Measurements from ENCODE around the gene LIAS.

DNA sequence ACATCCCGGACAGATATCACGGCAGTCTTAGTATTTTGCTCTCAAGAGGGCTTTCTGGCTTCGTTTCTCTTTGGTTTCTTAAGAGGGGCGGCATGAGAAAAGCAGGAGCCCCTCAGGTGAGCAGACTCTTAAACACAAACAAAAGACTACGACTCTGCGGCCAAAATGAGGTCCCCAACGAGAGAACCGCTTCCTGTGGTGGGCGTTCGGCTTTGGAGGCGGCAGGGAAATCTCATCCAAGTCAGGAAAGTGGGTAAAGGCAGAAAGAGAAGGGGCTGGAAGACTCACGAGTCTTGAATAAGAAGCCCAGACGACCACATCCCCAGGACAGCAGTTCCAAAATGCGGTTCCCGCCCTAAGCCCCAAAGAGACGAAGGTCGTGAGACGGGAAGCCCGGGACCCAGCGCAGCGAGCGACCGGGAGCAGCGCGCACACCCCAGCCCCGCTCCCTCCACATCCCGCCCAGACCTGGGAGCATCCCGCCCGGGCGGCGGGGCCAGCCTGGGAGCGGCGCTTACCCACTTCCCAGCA, 68.0 kb downstream of the LIAS start:
- TF ChIP-seq POLR2A (IDR thresholded peaks at IDR 0.05; ENCODE audit: low read depth, low read length) (no peak), PAX8 (IDR thresholded peaks at IDR 0.05) (no peak), NFXL1 (IDR thresholded peaks at IDR 0.05; ENCODE audit: borderline replicate concordance) (no peak), KDM1A (IDR thresholded peaks at IDR 0.05; ENCODE audit: borderline replicate concordance) (no peak), MXI1 (IDR thresholded peaks at IDR 0.05; ENCODE audit: low read depth, low read length) (no peak), NFYB (IDR thresholded peaks at IDR 0.05; ENCODE audit: insufficient read depth, low read depth, low read length) (no peak), POLR2AphosphoS5 (IDR thresholded peaks at IDR 0.05; ENCODE audit: low read length) (no peak; the same call in 1 of the 2 replicates), ZNF24 (IDR thresholded peaks at IDR 0.05) (no peak), TAF1 (IDR thresholded peaks at IDR 0.05; ENCODE audit: borderline replicate concordance, low read depth, low read length) (no peak), EP300 (IDR thresholded peaks at IDR 0.05; ENCODE audit: borderline replicate concordance in 1 of 2, control insufficient read depth in 1 of 2, low read depth in 2 of 2, low read length in 2 of 2) (no peak), EZH2 (IDR thresholded peaks at IDR 0.05; ENCODE audit: borderline replicate concordance, control insufficient read depth, low read depth, low read length) (no peak)
- TF ChIP-seq, protein P1, sequence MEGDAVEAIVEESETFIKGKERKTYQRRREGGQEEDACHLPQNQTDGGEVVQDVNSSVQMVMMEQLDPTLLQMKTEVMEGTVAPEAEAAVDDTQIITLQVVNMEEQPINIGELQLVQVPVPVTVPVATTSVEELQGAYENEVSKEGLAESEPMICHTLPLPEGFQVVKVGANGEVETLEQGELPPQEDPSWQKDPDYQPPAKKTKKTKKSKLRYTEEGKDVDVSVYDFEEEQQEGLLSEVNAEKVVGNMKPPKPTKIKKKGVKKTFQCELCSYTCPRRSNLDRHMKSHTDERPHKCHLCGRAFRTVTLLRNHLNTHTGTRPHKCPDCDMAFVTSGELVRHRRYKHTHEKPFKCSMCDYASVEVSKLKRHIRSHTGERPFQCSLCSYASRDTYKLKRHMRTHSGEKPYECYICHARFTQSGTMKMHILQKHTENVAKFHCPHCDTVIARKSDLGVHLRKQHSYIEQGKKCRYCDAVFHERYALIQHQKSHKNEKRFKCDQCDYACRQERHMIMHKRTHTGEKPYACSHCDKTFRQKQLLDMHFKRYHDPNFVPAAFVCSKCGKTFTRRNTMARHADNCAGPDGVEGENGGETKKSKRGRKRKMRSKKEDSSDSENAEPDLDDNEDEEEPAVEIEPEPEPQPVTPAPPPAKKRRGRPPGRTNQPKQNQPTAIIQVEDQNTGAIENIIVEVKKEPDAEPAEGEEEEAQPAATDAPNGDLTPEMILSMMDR (IDR thresholded peaks at IDR 0.05 in 2 of 3, conservative IDR thresholded peaks at IDR 0.05 in 1 of 3; ENCODE audit: control insufficient read depth in 2 of 3, extremely low read depth in 1 of 3, insufficient read depth in 1 of 3, low read depth in 3 of 3, low read length in 3 of 3), result no peak
- TF ChIP-seq, protein P2, sequence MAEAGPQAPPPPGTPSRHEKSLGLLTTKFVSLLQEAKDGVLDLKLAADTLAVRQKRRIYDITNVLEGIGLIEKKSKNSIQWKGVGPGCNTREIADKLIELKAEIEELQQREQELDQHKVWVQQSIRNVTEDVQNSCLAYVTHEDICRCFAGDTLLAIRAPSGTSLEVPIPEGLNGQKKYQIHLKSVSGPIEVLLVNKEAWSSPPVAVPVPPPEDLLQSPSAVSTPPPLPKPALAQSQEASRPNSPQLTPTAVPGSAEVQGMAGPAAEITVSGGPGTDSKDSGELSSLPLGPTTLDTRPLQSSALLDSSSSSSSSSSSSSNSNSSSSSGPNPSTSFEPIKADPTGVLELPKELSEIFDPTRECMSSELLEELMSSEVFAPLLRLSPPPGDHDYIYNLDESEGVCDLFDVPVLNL (IDR thresholded peaks at IDR 0.05; ENCODE audit: low read depth, low read length), result 0 out of 2 replicates have a peak, but pooled peaks have one; percentile 20
- TF ChIP-seq, protein P3, sequence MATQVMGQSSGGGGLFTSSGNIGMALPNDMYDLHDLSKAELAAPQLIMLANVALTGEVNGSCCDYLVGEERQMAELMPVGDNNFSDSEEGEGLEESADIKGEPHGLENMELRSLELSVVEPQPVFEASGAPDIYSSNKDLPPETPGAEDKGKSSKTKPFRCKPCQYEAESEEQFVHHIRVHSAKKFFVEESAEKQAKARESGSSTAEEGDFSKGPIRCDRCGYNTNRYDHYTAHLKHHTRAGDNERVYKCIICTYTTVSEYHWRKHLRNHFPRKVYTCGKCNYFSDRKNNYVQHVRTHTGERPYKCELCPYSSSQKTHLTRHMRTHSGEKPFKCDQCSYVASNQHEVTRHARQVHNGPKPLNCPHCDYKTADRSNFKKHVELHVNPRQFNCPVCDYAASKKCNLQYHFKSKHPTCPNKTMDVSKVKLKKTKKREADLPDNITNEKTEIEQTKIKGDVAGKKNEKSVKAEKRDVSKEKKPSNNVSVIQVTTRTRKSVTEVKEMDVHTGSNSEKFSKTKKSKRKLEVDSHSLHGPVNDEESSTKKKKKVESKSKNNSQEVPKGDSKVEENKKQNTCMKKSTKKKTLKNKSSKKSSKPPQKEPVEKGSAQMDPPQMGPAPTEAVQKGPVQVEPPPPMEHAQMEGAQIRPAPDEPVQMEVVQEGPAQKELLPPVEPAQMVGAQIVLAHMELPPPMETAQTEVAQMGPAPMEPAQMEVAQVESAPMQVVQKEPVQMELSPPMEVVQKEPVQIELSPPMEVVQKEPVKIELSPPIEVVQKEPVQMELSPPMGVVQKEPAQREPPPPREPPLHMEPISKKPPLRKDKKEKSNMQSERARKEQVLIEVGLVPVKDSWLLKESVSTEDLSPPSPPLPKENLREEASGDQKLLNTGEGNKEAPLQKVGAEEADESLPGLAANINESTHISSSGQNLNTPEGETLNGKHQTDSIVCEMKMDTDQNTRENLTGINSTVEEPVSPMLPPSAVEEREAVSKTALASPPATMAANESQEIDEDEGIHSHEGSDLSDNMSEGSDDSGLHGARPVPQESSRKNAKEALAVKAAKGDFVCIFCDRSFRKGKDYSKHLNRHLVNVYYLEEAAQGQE (IDR thresholded peaks at IDR 0.05; ENCODE audit: low read depth, low read length), result no peak

All from GM12878 (cell line).